Ovary (tissue), 9 donors: ENCODE measurements around the gene FAM107A. TPM values are rescaled to one million over a fixed set of nuclear protein-coding genes. Genes with fewer than 3 reads are reported as not detected.
"Not testable (repeated sequence)": the region's sequence is repeated elsewhere in the genome, so short reads cannot be mapped to it uniquely, and the experiment has no call there.

Experiments
- DNase-seq, 5 donors: peaks; one replicate each; pipeline ENCODE4 v3.0.0-alpha.2; 2019 to 2020
- H3K27ac ChIP-seq, 2 donors: fragments of 200-600 bp; one replicate each; pipeline versions ENCODE4 v1.5.1 to v1.8.0; 2019 to 2022
- H3K27me3 ChIP-seq: fragments of 200-600 bp; one replicate; pipeline ENCODE4 v1.8.0; 2022
- H3K36me3 ChIP-seq: fragments of 200-600 bp; sonication (generic); one replicate; pipeline ENCODE4 v1.5.1; 2019
- H3K4me1 ChIP-seq: one replicate; pipeline ENCODE4 v1.8.1; 2013; ENCODE audit warnings: mild to moderate bottlenecking, moderate library complexity; ENCODE audit not compliant: insufficient read depth
- H3K4me3 ChIP-seq: fragments of 200-600 bp; sonication (generic); one replicate; pipeline ENCODE4 v1.5.1; 2017
- H3K9me3 ChIP-seq, 2 donors: fragments of 200-600 bp in 1 of 2; sonication (generic) in 1 of 2; one replicate each; pipeline versions ENCODE4 v1.5.1 to v1.8.1; 2013 to 2019; ENCODE audit warnings: mild to moderate bottlenecking in 1 of 2, moderate library complexity in 1 of 2
- CTCF ChIP-seq, 3 donors: fragments of 450-650 bp in 2 of 3; fragments of 200-600 bp in 1 of 3; IDR thresholded peaks; one replicate each; pipeline versions ENCODE4 v1.5.1 to v1.8.0; 2016 to 2022; ENCODE audit warnings: antibody characterized with exemption in 3 of 3, mild to moderate bottlenecking in 1 of 3
- EP300 ChIP-seq: sonication (generic); formaldehyde crosslinking; IDR thresholded peaks from one replicate; pipeline ENCODE4 v1.6.1; 2017; ENCODE audit warnings: antibody characterized with exemption
- POLR2A ChIP-seq: fragments of 450-650 bp; IDR thresholded peaks from one replicate; pipeline ENCODE4 v1.6.1; 2017; ENCODE audit warnings: antibody characterized with exemption, mild to moderate bottlenecking, moderate library complexity
- WGBS, 3 donors: extraction: QIAGEN DNeasy Blood & Tissue Kit in 1 of 3; methylation state at CpG; one replicate each; pipeline versions ENCODE4 v1.1.5 to v1.1.7; 2013 to 2017; 5-methylcytosine and 5-hydroxymethylcytosine counted together
- intact Hi-C, 4 donors: fragments of 100-400 bp; cut with DNase I; formaldehyde crosslinking; loops; one replicate each; pipeline versions ENCODE4 v1.11.0 to v1.15.1; 2022 to 2023
- polyA plus RNA-seq, 2 donors: library from polyadenylated mRNA; stranded (reverse); fragments of 200-250 nt in 1 of 2; fragments of 350-450 nt in 1 of 2; fragmentation: Illumina TruSeq in 1 of 2; extraction: RNeasy Lipid Tissue Mini Kit (QIAGEN cat#74804) in 1 of 2; gene quantifications; one replicate each; pipeline ENCODE4 v1.2.3, GENCODE V29; 2013 to 2014
- total RNA-seq, 7 donors: library from RNA; depleted of rRNA in 2 of 7; stranded (reverse); fragments of >200 nt in 2 of 7; fragmentation: NEBNext Ultra II Directional in 3 of 7; extraction: Animal tissue kit (Norgen Biotek cat#: 25700) in 3 of 7; gene quantifications; one replicate each; pipeline versions ENCODE4 v1.1.0 to v1.2.4, GENCODE V29; 2016 to 2023
- donor health status: DM: no; HTN: no; CAD: no; lungs with moderate emphysema.
- donor health status: DM: no; HTN: no; CAD: no.
- donor health status: Bipolar disorder and iron deficiency.
- donor health status: DM: yes; HTN: yes; CAD: no.
- donor health status: DM: no; HTN: no; CAD: no.
- donor health status: DM: yes; HTN: yes; CAD: no.

The FAM107A gene
- total and polyA plus RNA-seq, 9 donors, result 2.7 to 47.3 (median 14.4) TPM

GRCh38 chr3:58530354-58530865, 46.8 kb downstream of the FAM107A start:
- intact Hi-C loops, result loop anchor here in 2 of 4 donors (5.0 to 10.0 kb wide), 5 partner anchors 38 to 336 kb away; partner anchors contain the start of genes HTD2 (in 1 of the 2), KCTD6 (in 1 of the 2) and RPP14 (in 1 of the 2)
- no peak overlapping the region for H3K4me3 ChIP-seq

GRCh38 chr3:58529516-58530353, 47.5 kb downstream of the FAM107A start:
- Histone ChIP-seq H3K27ac (no peak overlapping the region), H3K4me1 (peaks cover 2% of the 10 kb centered on the region), H3K27me3 (no peaks in the 10 kb centered on the region), H3K36me3 (no peaks in the 10 kb centered on the region), H3K9me3 (no peaks in the 10 kb centered on the region), H3K4me3 (no peak overlapping the region)
- TF ChIP-seq EP300, result no peak
- no peak for TF ChIP-seq POLR2A
- TF ChIP-seq CTCF (IDR thresholded peaks at IDR 0.05), result no peak
- DNase-seq, result no peak
- WGBS, 3 donors, result 75 to 78% (median 76%) methylated on average over 15 of the region's 15 CpGs
- intact Hi-C loops, result loop anchor here in 2 of 4 donors (5.0 to 10.0 kb wide), 5 partner anchors 37 to 335 kb away; partner anchors contain the start of genes HTD2 (in 1 of the 2), KCTD6 (in 1 of the 2) and RPP14 (in 1 of the 2)

More at GRCh38 chr3:58530354-58530865, 46.8 kb downstream of the FAM107A start:
- TF ChIP-seq EP300, result no peak
- TF ChIP-seq CTCF (IDR thresholded peaks at IDR 0.05), result no peak
- no peak for TF ChIP-seq POLR2A
- Histone ChIP-seq H3K27ac (no peak overlapping the region), H3K36me3 (no peaks in the 10 kb centered on the region), H3K27me3 (no peaks in the 10 kb centered on the region), H3K9me3 (no peaks in the 10 kb centered on the region), H3K4me1 (peaks cover 2% of the 10 kb centered on the region)
- 89 to 95% (median 92%) methylated on average over 18 of the region's 18 CpGs for WGBS, 3 donors
- no peak for DNase-seq

- Histone ChIP-seq H3K27ac (no peak overlapping the region), H3K36me3 (no peaks in the 10 kb centered on the region)
- WGBS, 3 donors, result 57 to 71% (median 71%) methylated on average over 6 of the region's 6 CpGs
Observed at GRCh38 chr3:58528629-58529028, 48.6 kb downstream of the FAM107A start.

GRCh38 chr3:58527440-58527839, 49.8 kb downstream of the FAM107A start:
- H3K4me1 ChIP-seq, H3K9me3 ChIP-seq, H3K4me3 ChIP-seq, DNase-seq, H3K36me3 ChIP-seq, H3K27ac ChIP-seq, H3K27me3 ChIP-seq, intact Hi-C loops: not testable (repeated sequence)
- WGBS, 3 donors, result 82 to 86% (median 85%) methylated on average over 3 of the region's 3 CpGs

More at GRCh38 chr3:58528629-58529028, 48.6 kb downstream of the FAM107A start:
- no peak for DNase-seq
- TF ChIP-seq CTCF (IDR thresholded peaks at IDR 0.05) (no peak), EP300 (no peak), POLR2A (no peak)
- Histone ChIP-seq H3K4me1 (peaks cover 2% of the 10 kb centered on the region), H3K4me3 (no peak overlapping the region), H3K9me3 (no peaks in the 10 kb centered on the region), H3K27me3 (no peaks in the 10 kb centered on the region)
- intact Hi-C loops, result no loop called here

GRCh38 chr3:58526515-58526957, 50.7 kb downstream of the FAM107A start:
- Histone ChIP-seq H3K4me1 (no peaks in the 10 kb centered on the region), H3K27ac (no peak overlapping the region), H3K27me3 (no peaks in the 10 kb centered on the region), H3K36me3 (no peaks in the 10 kb centered on the region), H3K9me3 (no peaks in the 10 kb centered on the region), H3K4me3 (no peak overlapping the region)
- no peak for DNase-seq
- 76 to 87% (median 86%) methylated on average over 4 to 7 of the region's 7 CpGs for WGBS, 3 donors
- TF ChIP-seq EP300 (no peak), POLR2A (no peak), CTCF (IDR thresholded peaks at IDR 0.05) (no peak)
- intact Hi-C loops, result no loop called here
